ENCODE data around the gene BSPRY. TPM values are rescaled to one million over a fixed set of nuclear protein-coding genes. Genes with fewer than 3 reads are reported as not detected.

Gene BSPRY
- total and polyA plus RNA-seq, 2 donors (not counting 1 experiment from before 2014, with no cell fraction given): 0.42 to 0.59 TPM

DNA sequence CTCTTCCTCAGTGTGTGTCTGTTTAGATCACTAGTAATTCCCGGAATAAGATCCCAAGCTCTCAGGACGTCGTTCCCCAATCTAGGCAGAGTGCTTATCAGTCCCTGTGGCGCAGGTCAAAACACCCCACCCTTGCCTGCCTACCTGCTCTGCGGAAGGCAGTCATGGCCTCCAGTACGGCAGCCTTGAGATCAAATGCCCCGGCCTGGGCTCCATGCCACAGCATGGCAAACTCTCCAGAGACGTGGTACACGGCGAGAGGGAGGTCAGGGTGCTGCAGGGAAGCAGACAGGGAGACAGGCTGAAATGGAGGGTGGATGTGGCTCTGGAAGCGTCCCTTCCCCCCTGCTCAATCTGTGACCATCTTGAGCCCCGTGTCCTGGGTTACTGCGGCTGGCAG is 39.5 kb downstream of the BSPRY start:
- ATAC-seq (ENCODE audit: low read depth) (no peak), DNase-seq (no peak)
- no peaks in the 10 kb centered on the region for H3K27me3 Mint-ChIP-seq
- no peak overlapping the region for H3K4me3 Mint-ChIP-seq
- TF ChIP-seq, protein P1, sequence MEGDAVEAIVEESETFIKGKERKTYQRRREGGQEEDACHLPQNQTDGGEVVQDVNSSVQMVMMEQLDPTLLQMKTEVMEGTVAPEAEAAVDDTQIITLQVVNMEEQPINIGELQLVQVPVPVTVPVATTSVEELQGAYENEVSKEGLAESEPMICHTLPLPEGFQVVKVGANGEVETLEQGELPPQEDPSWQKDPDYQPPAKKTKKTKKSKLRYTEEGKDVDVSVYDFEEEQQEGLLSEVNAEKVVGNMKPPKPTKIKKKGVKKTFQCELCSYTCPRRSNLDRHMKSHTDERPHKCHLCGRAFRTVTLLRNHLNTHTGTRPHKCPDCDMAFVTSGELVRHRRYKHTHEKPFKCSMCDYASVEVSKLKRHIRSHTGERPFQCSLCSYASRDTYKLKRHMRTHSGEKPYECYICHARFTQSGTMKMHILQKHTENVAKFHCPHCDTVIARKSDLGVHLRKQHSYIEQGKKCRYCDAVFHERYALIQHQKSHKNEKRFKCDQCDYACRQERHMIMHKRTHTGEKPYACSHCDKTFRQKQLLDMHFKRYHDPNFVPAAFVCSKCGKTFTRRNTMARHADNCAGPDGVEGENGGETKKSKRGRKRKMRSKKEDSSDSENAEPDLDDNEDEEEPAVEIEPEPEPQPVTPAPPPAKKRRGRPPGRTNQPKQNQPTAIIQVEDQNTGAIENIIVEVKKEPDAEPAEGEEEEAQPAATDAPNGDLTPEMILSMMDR (IDR thresholded peaks at IDR 0.05): no peak
- TF ChIP-seq EZH2 (IDR thresholded peaks at IDR 0.05; ENCODE audit: borderline replicate concordance, insufficient read depth, low read depth, low read length, poor library complexity, severe bottlenecking): no peak
- Histone ChIP-seq H3K4me3 (ENCODE audit: control extremely low read depth in 1 of 5, extremely low read depth in 1 of 5, insufficient read depth in 1 of 5, low read depth in 2 of 5, low read length in 4 of 5) (no peak overlapping the region), H3K27me3 (replicated peaks in 1 of 4; ENCODE audit: control extremely low read depth in 1 of 4, control insufficient read depth in 3 of 4, insufficient read depth in 4 of 4, low read length in 3 of 4) (no peaks in the 10 kb centered on the region), H3K4me2 (replicated peaks; ENCODE audit: low read depth, low read length, poor library complexity, severe bottlenecking) (no peak overlapping the region), H3K4me1 (ENCODE audit: control insufficient read depth in 2 of 2, insufficient read depth in 2 of 2, low read length in 2 of 2) (no peaks in the 10 kb centered on the region), H4K20me1 (ENCODE audit: control insufficient read depth, insufficient read depth, low read length, poor library complexity, severe bottlenecking) (no peaks in the 10 kb centered on the region), H3K79me2 (ENCODE audit: control insufficient read depth, insufficient read depth, low read length) (no peaks in the 10 kb centered on the region), H3K27ac (ENCODE audit: low read length in 2 of 2) (no peak overlapping the region), H3K36me3 (replicated peaks in 1 of 2; ENCODE audit: control extremely low read depth in 1 of 2, control insufficient read depth in 1 of 2, extremely low read depth in 1 of 2, insufficient read depth in 2 of 2, low read length in 1 of 2) (peaks cover 0 to 53% of the 10 kb centered on the region in 2 experiments), H3K9me3 (ENCODE audit: control extremely low read depth in 1 of 3, control insufficient read depth in 2 of 3, insufficient read depth in 1 of 3, low read length in 2 of 3) (no peaks in the 10 kb centered on the region), H3K9ac (ENCODE audit: low read length) (no peak overlapping the region), H2AFZ (ENCODE audit: insufficient read depth, low read depth, low read length, poor library complexity, severe bottlenecking) (no peak overlapping the region)
- intact Hi-C loops (cut with micrococcal nuclease): no loop called here
- POLR2A ChIA-PET: no interaction called here
- CTCF ChIA-PET: no interaction called here
- H3K9me3 Mint-ChIP-seq (ENCODE audit: insufficient read depth): no peaks in the 10 kb centered on the region
- no peak overlapping the region for H3K27ac Mint-ChIP-seq
- WGBS (ENCODE audit: insufficient coverage): 93% methylated on average over 8 of the region's 13 CpGs
- H3K4me1 Mint-ChIP-seq: no peaks in the 10 kb centered on the region

- WGBS (ENCODE audit: insufficient coverage): 93% methylated on average over 10 of the region's 11 CpGs
- Histone ChIP-seq H4K20me1 (ENCODE audit: control insufficient read depth, insufficient read depth, low read length, poor library complexity, severe bottlenecking) (no peaks in the 10 kb centered on the region), H2AFZ (ENCODE audit: insufficient read depth, low read depth, low read length, poor library complexity, severe bottlenecking) (no peak overlapping the region), H3K4me3 (ENCODE audit: control extremely low read depth in 1 of 5, extremely low read depth in 1 of 5, insufficient read depth in 1 of 5, low read depth in 2 of 5, low read length in 4 of 5) (no peak overlapping the region), H3K36me3 (replicated peaks in 1 of 2; ENCODE audit: control extremely low read depth in 1 of 2, control insufficient read depth in 1 of 2, extremely low read depth in 1 of 2, insufficient read depth in 2 of 2, low read length in 1 of 2) (peaks cover 0 to 53% of the 10 kb centered on the region in 2 experiments), H3K9ac (ENCODE audit: low read length) (no peak overlapping the region), H3K27ac (ENCODE audit: low read length in 2 of 2) (no peak overlapping the region), H3K4me2 (replicated peaks; ENCODE audit: low read depth, low read length, poor library complexity, severe bottlenecking) (no peak overlapping the region), H3K27me3 (replicated peaks in 1 of 4; ENCODE audit: control extremely low read depth in 1 of 4, control insufficient read depth in 3 of 4, insufficient read depth in 4 of 4, low read length in 3 of 4) (no peaks in the 10 kb centered on the region), H3K79me2 (ENCODE audit: control insufficient read depth, insufficient read depth, low read length) (no peaks in the 10 kb centered on the region), H3K9me3 (ENCODE audit: control extremely low read depth in 1 of 3, control insufficient read depth in 2 of 3, insufficient read depth in 1 of 3, low read length in 2 of 3) (no peaks in the 10 kb centered on the region), H3K4me1 (ENCODE audit: control insufficient read depth in 2 of 2, insufficient read depth in 2 of 2, low read length in 2 of 2) (no peaks in the 10 kb centered on the region)
- ChIA-PET POLR2A (no interaction called here), CTCF (no interaction called here)
- H3K27ac Mint-ChIP-seq: no peak overlapping the region
- intact Hi-C loops (cut with micrococcal nuclease): no loop called here
- no peak for DNase-seq
- ATAC-seq (ENCODE audit: low read depth): no peak
- H3K27me3 Mint-ChIP-seq: no peaks in the 10 kb centered on the region
- H3K9me3 Mint-ChIP-seq (ENCODE audit: insufficient read depth): no peaks in the 10 kb centered on the region
- H3K4me3 Mint-ChIP-seq: no peak overlapping the region
- H3K4me1 Mint-ChIP-seq: no peaks in the 10 kb centered on the region
- TF ChIP-seq, protein P1 (IDR thresholded peaks at IDR 0.05): no peak
- no peak for TF ChIP-seq EZH2 (IDR thresholded peaks at IDR 0.05; ENCODE audit: borderline replicate concordance, insufficient read depth, low read depth, low read length, poor library complexity, severe bottlenecking)
Measured at GRCh38 chr9:113389451-113389850, 40.1 kb downstream of the BSPRY start.

Measured in B cell (primary cell).